A549 (cell line): ENCODE measurements around the gene ATP6V1G2. TPM values are rescaled to one million over a fixed set of nuclear protein-coding genes. Genes with fewer than 3 reads are reported as not detected.

ENCODE experiments used
- ATAC-seq, 2 experiments: fragments of 200-7000 bp in 1 of 2; fragments of >200 bp in 1 of 2; cut with Nextera tagmentation in 1 of 2; cut with Tn5 transposase in 1 of 2; 3 replicates each; pipeline versions ENCODE4 v1.8.0 to v1.9.1; 2018 to 2020; ENCODE audit warnings: mild to moderate bottlenecking in 1 of 2, moderate library complexity in 1 of 2
- CTCF ChIA-PET: fragments of 300-600 bp; sonication (Branson Sonifier 250); formaldehyde crosslinking; extraction: SDS; loops from one replicate; lab custom pipeline; 2021; ENCODE audit warnings: antibody characterized with exemption, inconsistent platforms; lab: Yijun Ruan, JAX
- POLR2A ChIA-PET: fragments of 350-600 bp; formaldehyde crosslinking; extraction: SDS; loops from one replicate; lab custom pipeline; 2021; ENCODE audit warnings: antibody characterized with exemption, inconsistent platforms; lab: Yijun Ruan, JAX
- DNase-seq, 2 experiments: peaks; one replicate each; pipeline versions ENCODE4 v3.0.0 to v3.0.0-alpha.2; 2011 to 2016; ENCODE audit warnings: low read depth in 1 of 2, low spot score in 1 of 2
- FAIRE-seq: peaks from 2 replicates; lab custom pipeline; 2011; peaks lifted over from hg19 to GRCh38; lab: Jason Lieb, UNC
- H3K27ac ChIP-seq, 2 experiments: fragments of >200 bp; sonication (Bioruptor Twin); formaldehyde crosslinking; 3 replicates each; pipeline ENCODE4 v1.5.1; 2016 to 2017
- H3K4me1 ChIP-seq: fragments of >200 bp; sonication (Bioruptor Twin); formaldehyde crosslinking; 3 replicates; pipeline ENCODE4 v1.6.1; 2016
- H3K4me2 ChIP-seq: fragments of >200 bp; sonication (Bioruptor Twin); formaldehyde crosslinking; 3 replicates; pipeline ENCODE4 v1.6.1; 2016
- H3K4me3 ChIP-seq: fragments of >200 bp; sonication (Bioruptor Twin); formaldehyde crosslinking; 3 replicates; pipeline ENCODE4 v1.5.1; 2016
- H3K9me3 ChIP-seq: fragments of >200 bp; sonication (Bioruptor Twin); formaldehyde crosslinking; 3 replicates; pipeline ENCODE4 v1.6.1; 2016
- BHLHE40 ChIP-seq: IDR thresholded peaks from 2 replicates; pipeline ENCODE4 v1.6.1; 2012; ENCODE audit warnings: low read depth, low read length, inconsistent platforms
- CHD2 ChIP-seq: fragments of 150-350 bp; IDR thresholded peaks from 2 replicates; pipeline ENCODE4 v1.6.1; 2014; ENCODE audit warnings: low read length; ENCODE audit not compliant: partially characterized antibody
- EHMT2 ChIP-seq: fragments of 200-600 bp; sonication (generic); IDR thresholded peaks from 2 replicates; pipeline ENCODE4 v1.6.1; 2016; ENCODE audit warnings: antibody characterized with exemption, low read depth, mild to moderate bottlenecking, moderate library complexity
- EP300 ChIP-seq, 2 experiments: fragments of >200 bp; sonication (Bioruptor Twin); formaldehyde crosslinking; IDR thresholded peaks; 2 replicates in 1 of 2; 3 replicates in 1 of 2; pipeline ENCODE4 v1.6.1; 2016 to 2017
- ESRRA ChIP-seq: fragments of 150-350 bp; IDR thresholded peaks from 2 replicates; pipeline ENCODE4 v1.6.1; 2014; ENCODE audit warnings: mild to moderate bottlenecking, low read length, borderline replicate concordance
- FOSB ChIP-seq: fragments of 250-450 bp; sonication (Bioruptor Pico); IDR thresholded peaks from 2 replicates; pipeline ENCODE4 v1.5.0; 2020; ENCODE audit warnings: mild to moderate bottlenecking, moderate library complexity
- FOSL2 ChIP-seq, 2 experiments: fragments of 450-650 bp in 1 of 2; fragments of >200 bp in 1 of 2; sonication (Bioruptor Twin) in 1 of 2; formaldehyde crosslinking; IDR thresholded peaks; 2 replicates each; pipeline versions ENCODE4 v1.5.0 to v1.6.1; 2016 to 2020; ENCODE audit warnings: mild to moderate bottlenecking in 1 of 2, moderate library complexity in 1 of 2
- HOXA7 ChIP-seq: fragments of 250-450 bp; sonication (Bioruptor Pico); IDR thresholded peaks from 2 replicates; pipeline ENCODE4 v1.5.0; 2020; ENCODE audit warnings: mild to moderate bottlenecking, moderate library complexity
- HOXB5 ChIP-seq: fragments of 250-450 bp; sonication (Bioruptor Pico); IDR thresholded peaks from 2 replicates; pipeline ENCODE4 v1.5.0; 2020; ENCODE audit warnings: mild to moderate bottlenecking, moderate library complexity
- JUNB ChIP-seq: fragments of >200 bp; sonication (Bioruptor Twin); formaldehyde crosslinking; IDR thresholded peaks from 2 replicates; pipeline ENCODE4 v1.6.1; 2016
- KDM1A ChIP-seq: fragments of 200-600 bp; sonication (generic); IDR thresholded peaks from 2 replicates; pipeline ENCODE4 v1.6.1; 2016; ENCODE audit warnings: low read depth, mild to moderate bottlenecking
- NFE2L2 ChIP-seq: fragments of 150-350 bp; conservative IDR thresholded peaks from 2 replicates; pipeline ENCODE4 v1.6.1; 2014; ENCODE audit warnings: low read length
- NR3C1 ChIP-seq: fragments of >200 bp; sonication (Bioruptor Twin); formaldehyde crosslinking; IDR thresholded peaks from 3 replicates; pipeline ENCODE4 v1.6.1; 2017
- RARB ChIP-seq: fragments of 250-450 bp; sonication (Bioruptor Pico); IDR thresholded peaks from 2 replicates; pipeline ENCODE4 v1.8.0; 2021; ENCODE audit warnings: mild to moderate bottlenecking, moderate library complexity
- RFX5 ChIP-seq: fragments of 450-650 bp; IDR thresholded peaks from 2 replicates; pipeline ENCODE4 v1.7.1; 2014; ENCODE audit warnings: antibody characterized with exemption, mild to moderate bottlenecking, moderate library complexity
- TFCP2L1 ChIP-seq: fragments of 250-450 bp; sonication (Bioruptor Pico); IDR thresholded peaks from 2 replicates; pipeline ENCODE4 v1.5.0; 2021; ENCODE audit warnings: mild to moderate bottlenecking
- TP53 ChIP-seq: fragments of 250-450 bp; sonication (Bioruptor Pico); IDR thresholded peaks from 2 replicates; pipeline ENCODE4 v1.5.0; 2021; ENCODE audit warnings: mild to moderate bottlenecking, moderate library complexity
- ZFP36 ChIP-seq: fragments of 450-650 bp; IDR thresholded peaks from 2 replicates; pipeline ENCODE4 v1.6.1; 2014; ENCODE audit warnings: borderline replicate concordance; ENCODE audit not compliant: partially characterized antibody
- WGBS: methylation state at CpG from one replicate; pipeline ENCODE4 v1.1.6; 2017; ENCODE audit errors: missing lambda C conversion rate; 5-methylcytosine and 5-hydroxymethylcytosine counted together
- polyA plus RNA-seq, 4 experiments: library from polyadenylated mRNA; depleted of rRNA in 3 of 4; stranded (reverse); fragments of >200 nt; fragmentation: RNase III in 1 of 4; extraction: RNeasy Plus Mini Kit Qiagen cat#74134 plus additional on column Dnase treatment in 1 of 4; gene quantifications; 2 replicates in 3 of 4; 3 replicates in 1 of 4; pipeline ENCODE4 v1.2.3, GENCODE V29; 2011 to 2017
- TF ChIP-seq, protein P1 (sequence below): fragments of >200 bp; sonication (Bioruptor Twin); formaldehyde crosslinking; IDR thresholded peaks from 3 replicates; pipeline ENCODE4 v1.5.1; 2016
- TF ChIP-seq, protein P2 (sequence below): fragments of 250-450 bp; sonication (Bioruptor Pico); IDR thresholded peaks from 2 replicates; pipeline ENCODE4 v1.5.0; 2021; ENCODE audit warnings: mild to moderate bottlenecking, moderate library complexity, borderline replicate concordance
- TF ChIP-seq, protein P3 (sequence below): fragments of 200-600 bp; sonication (generic); IDR thresholded peaks from 2 replicates; pipeline ENCODE4 v1.6.1; 2016; ENCODE audit warnings: antibody characterized with exemption, mild to moderate bottlenecking, moderate library complexity
- TF ChIP-seq, protein P4 (sequence below): fragments of >200 bp; sonication (Bioruptor Twin); formaldehyde crosslinking; IDR thresholded peaks from 2 replicates; pipeline ENCODE4 v1.6.1; 2016

The ATP6V1G2 gene
- polyA plus RNA-seq, 2 of the 4 experiments (the other 2 are of a cell fraction) = 0.57 to 1.5 TPM

DNA sequence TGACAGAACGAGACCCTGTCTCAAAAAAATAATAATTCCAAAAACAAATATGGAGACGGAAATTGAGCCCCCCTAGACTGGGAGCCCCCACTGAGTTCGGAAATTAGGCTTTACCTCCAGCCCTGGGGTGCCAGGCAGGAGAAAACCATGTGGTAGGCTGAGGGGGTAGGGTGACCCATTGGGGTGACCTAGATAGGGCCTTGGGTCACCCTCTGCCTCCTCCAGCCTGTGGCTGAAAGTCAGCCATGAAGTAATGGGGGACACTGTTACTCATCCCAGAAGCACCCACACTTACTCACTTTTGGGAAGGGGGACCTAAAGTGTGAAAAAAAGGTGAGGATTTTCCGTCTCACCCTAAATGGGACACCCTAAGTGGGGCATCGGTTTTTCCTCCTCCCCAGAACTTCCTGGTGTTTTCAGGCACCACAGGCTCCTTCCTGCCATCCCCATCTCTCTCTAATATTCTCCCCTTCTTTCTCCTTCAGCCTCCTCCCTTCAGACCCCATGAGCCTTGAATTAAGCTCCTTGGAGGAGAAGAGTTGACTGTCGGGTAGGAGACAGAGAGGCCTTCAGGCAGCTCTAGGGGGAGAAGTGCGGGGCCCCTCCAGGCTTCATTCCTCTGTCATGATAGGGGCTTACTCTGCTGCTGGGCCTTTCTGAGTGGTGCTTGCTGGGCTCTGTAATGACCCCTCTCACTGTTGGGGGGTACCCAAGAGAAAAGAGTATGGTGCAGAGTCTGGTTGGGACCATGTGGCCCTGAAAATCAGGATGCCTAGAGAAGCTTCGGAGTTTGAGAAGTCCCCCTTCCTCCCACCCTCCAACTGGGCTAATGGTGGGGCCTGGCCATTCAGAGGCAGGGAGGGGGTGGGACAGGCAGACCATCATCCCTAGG is 33.4 kb upstream of the ATP6V1G2 start:
- TF ChIP-seq, protein P1, sequence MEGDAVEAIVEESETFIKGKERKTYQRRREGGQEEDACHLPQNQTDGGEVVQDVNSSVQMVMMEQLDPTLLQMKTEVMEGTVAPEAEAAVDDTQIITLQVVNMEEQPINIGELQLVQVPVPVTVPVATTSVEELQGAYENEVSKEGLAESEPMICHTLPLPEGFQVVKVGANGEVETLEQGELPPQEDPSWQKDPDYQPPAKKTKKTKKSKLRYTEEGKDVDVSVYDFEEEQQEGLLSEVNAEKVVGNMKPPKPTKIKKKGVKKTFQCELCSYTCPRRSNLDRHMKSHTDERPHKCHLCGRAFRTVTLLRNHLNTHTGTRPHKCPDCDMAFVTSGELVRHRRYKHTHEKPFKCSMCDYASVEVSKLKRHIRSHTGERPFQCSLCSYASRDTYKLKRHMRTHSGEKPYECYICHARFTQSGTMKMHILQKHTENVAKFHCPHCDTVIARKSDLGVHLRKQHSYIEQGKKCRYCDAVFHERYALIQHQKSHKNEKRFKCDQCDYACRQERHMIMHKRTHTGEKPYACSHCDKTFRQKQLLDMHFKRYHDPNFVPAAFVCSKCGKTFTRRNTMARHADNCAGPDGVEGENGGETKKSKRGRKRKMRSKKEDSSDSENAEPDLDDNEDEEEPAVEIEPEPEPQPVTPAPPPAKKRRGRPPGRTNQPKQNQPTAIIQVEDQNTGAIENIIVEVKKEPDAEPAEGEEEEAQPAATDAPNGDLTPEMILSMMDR = no peak
- TF ChIP-seq BHLHE40 (no peak), HOXA7 (no peak), EHMT2 (no peak), TFCP2L1 (CRISPR knock-in tag) (no peak), TP53 (CRISPR knock-in tag) (no peak)
- TF ChIP-seq, protein P2, sequence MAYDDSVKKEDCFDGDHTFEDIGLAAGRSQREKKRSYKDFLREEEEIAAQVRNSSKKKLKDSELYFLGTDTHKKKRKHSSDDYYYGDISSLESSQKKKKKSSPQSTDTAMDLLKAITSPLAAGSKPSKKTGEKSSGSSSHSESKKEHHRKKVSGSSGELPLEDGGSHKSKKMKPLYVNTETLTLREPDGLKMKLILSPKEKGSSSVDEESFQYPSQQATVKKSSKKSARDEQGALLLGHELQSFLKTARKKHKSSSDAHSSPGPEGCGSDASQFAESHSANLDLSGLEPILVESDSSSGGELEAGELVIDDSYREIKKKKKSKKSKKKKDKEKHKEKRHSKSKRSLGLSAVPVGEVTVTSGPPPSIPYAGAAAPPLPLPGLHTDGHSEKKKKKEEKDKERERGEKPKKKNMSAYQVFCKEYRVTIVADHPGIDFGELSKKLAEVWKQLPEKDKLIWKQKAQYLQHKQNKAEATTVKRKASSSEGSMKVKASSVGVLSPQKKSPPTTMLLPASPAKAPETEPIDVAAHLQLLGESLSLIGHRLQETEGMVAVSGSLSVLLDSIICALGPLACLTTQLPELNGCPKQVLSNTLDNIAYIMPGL (CRISPR knock-in tag) = no peak
- no peak for FAIRE-seq
- Histone ChIP-seq H3K27ac (no peak overlapping the region), H3K4me3 (no peak overlapping the region), H3K9me3 (no peaks in the 10 kb centered on the region), H3K4me2 (no peak overlapping the region; the same call in 2 of the 3 replicates), H3K4me1 (peaks cover 6% of the 10 kb centered on the region; the same call in 1 of the 3 replicates)
- DNase-seq = no peak
- 83% methylated on average over 7 of the region's 8 CpGs for WGBS
- ChIA-PET POLR2A (interaction anchor here (1.0 to 1.2 kb wide), 2 partner anchors 37 to 235 kb away, joined by 3 read pairs; partner anchors contain the start of genes DDX39B, HSPA1A and HSPA1L), CTCF (interaction anchor here (0.7 to 18.3 kb wide), 13 partner anchors 10 to 199 kb away, joined by 3 to 338 read pairs (median 6); partner anchors contain the start of genes ATP6V1G2, LTA, NCR3 and NFKBIL1)
- ATAC-seq = no peak

DNA sequence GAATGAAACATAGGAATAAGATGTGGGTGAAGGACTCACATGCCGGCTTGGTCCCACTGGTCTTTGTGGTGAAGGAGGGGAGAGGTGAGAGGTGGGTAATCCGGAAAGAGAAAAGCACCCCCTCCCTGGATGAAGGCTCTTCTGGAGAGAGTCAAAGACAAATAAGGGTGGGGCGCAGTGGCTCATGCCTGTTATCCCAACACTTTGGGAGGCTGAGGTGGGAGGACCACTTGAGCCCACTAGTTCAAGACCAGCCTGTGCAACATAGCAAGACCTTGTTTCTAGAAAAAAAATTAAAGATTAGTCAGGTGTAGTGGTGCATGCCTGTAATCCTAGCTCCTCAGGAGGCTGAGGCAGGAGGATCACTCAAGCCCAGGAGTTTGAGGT is 32.7 kb upstream of the ATP6V1G2 start:
- H3K4me2 ChIP-seq = no peak overlapping the region
- H3K4me3 ChIP-seq = no peak overlapping the region
- DNase-seq (no peak), ATAC-seq (no peak), FAIRE-seq (no peak)
- CTCF ChIA-PET = interaction anchor here (1.6 to 18.3 kb wide), 4 partner anchors 9 to 30 kb away, joined by 4 to 338 read pairs (median 43); partner anchors contain the start of genes LTA and NCR3
- peaks cover 6% of the 10 kb centered on the region; the same call in 1 of the 3 replicates for H3K4me1 ChIP-seq
- POLR2A ChIA-PET = interaction anchor here (1.2 kb wide), 1 partner anchor 37 kb away, joined by 3 read pairs; the partner anchor contains the start of gene DDX39B
- H3K9me3 ChIP-seq = no peaks in the 10 kb centered on the region
- H3K27ac ChIP-seq = no peak overlapping the region
- TF ChIP-seq, protein P3, sequence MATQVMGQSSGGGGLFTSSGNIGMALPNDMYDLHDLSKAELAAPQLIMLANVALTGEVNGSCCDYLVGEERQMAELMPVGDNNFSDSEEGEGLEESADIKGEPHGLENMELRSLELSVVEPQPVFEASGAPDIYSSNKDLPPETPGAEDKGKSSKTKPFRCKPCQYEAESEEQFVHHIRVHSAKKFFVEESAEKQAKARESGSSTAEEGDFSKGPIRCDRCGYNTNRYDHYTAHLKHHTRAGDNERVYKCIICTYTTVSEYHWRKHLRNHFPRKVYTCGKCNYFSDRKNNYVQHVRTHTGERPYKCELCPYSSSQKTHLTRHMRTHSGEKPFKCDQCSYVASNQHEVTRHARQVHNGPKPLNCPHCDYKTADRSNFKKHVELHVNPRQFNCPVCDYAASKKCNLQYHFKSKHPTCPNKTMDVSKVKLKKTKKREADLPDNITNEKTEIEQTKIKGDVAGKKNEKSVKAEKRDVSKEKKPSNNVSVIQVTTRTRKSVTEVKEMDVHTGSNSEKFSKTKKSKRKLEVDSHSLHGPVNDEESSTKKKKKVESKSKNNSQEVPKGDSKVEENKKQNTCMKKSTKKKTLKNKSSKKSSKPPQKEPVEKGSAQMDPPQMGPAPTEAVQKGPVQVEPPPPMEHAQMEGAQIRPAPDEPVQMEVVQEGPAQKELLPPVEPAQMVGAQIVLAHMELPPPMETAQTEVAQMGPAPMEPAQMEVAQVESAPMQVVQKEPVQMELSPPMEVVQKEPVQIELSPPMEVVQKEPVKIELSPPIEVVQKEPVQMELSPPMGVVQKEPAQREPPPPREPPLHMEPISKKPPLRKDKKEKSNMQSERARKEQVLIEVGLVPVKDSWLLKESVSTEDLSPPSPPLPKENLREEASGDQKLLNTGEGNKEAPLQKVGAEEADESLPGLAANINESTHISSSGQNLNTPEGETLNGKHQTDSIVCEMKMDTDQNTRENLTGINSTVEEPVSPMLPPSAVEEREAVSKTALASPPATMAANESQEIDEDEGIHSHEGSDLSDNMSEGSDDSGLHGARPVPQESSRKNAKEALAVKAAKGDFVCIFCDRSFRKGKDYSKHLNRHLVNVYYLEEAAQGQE = no peak
- TF ChIP-seq JUNB (no peak), ESRRA (no peak), RFX5 (no peak), HOXB5 (CRISPR knock-in tag) (no peak), NFE2L2 (no peak), FOSL2 (IDR thresholded peaks at IDR 0.05) (no peak), FOSL2 (CRISPR knock-in tag; IDR thresholded peaks at IDR 0.05) (no peak), RARB (no peak), ZFP36 (no peak), EP300 (IDR thresholded peaks at IDR 0.05) (no peak), FOSB (CRISPR knock-in tag) (no peak), NR3C1 (no peak), TP53 (CRISPR knock-in tag) (no peak), KDM1A (no peak), CHD2 (no peak)
- TF ChIP-seq, protein P4, sequence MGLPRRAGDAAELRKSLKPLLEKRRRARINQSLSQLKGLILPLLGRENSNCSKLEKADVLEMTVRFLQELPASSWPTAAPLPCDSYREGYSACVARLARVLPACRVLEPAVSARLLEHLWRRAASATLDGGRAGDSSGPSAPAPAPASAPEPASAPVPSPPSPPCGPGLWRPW = no peak
- TF ChIP-seq, protein P2 (CRISPR knock-in tag) = no peak
- WGBS = 89% methylated on average over 3 of the region's 3 CpGs
